ENCODE measurements around the gene AXDND1.

AXDND1 gene

GRCh38 chr1:179576509-179576908 lies 210.7 kb downstream of the AXDND1 start:
- DNase-seq (ENCODE audit: low read depth) = no peak
- no peak overlapping the region for H3K4me3 ChIP-seq (ENCODE audit: low read depth, low read length)
- TF ChIP-seq CTCF (IDR thresholded peaks at IDR 0.05; ENCODE audit: insufficient read depth, low read depth, low read length, missing control alignments) = no peak

GRCh38 chr1:179583771-179584320 lies 218.1 kb downstream of the AXDND1 start:
- no peak for TF ChIP-seq CTCF (IDR thresholded peaks at IDR 0.05; ENCODE audit: insufficient read depth, low read depth, low read length, missing control alignments)

GRCh38 chr1:179586107-179586823 lies 220.5 kb downstream of the AXDND1 start:
- H3K4me3 ChIP-seq (ENCODE audit: low read depth, low read length) = no peak overlapping the region
- DNase-seq (ENCODE audit: low read depth) = no peak
- TF ChIP-seq CTCF (IDR thresholded peaks at IDR 0.05; ENCODE audit: insufficient read depth, low read depth, low read length, missing control alignments) = no peak

More at GRCh38 chr1:179583771-179584320, 218.1 kb downstream of the AXDND1 start:
- H3K4me3 ChIP-seq (ENCODE audit: low read depth, low read length) = no peak overlapping the region
- DNase-seq (ENCODE audit: low read depth) = no peak

- H3K4me3 ChIP-seq (ENCODE audit: low read depth, low read length) = no peak overlapping the region
- DNase-seq (ENCODE audit: low read depth) = no peak
- no peak for TF ChIP-seq CTCF (IDR thresholded peaks at IDR 0.05; ENCODE audit: insufficient read depth, low read depth, low read length, missing control alignments)
Measured at GRCh38 chr1:179587336-179587735, 221.6 kb downstream of the AXDND1 start.

GRCh38 chr1:179588425-179589024 lies 222.8 kb downstream of the AXDND1 start:
- no peak for TF ChIP-seq CTCF (IDR thresholded peaks at IDR 0.05; ENCODE audit: insufficient read depth, low read depth, low read length, missing control alignments)
- no peak overlapping the region for H3K4me3 ChIP-seq (ENCODE audit: low read depth, low read length)
- DNase-seq (ENCODE audit: low read depth) = no peak

- no peak overlapping the region for H3K4me3 ChIP-seq (ENCODE audit: low read depth, low read length)
- TF ChIP-seq CTCF (IDR thresholded peaks at IDR 0.05; ENCODE audit: insufficient read depth, low read depth, low read length, missing control alignments) = no peak
- no peak for DNase-seq (ENCODE audit: low read depth)
Measured at GRCh38 chr1:179589509-179589908, 223.7 kb downstream of the AXDND1 start.
